ENCODE results near the gene PI4KA. TPM values are rescaled to one million over a fixed set of nuclear protein-coding genes. Genes with fewer than 3 reads are reported as not detected.

PI4KA gene
- total RNA-seq, 1 donor from 2014 or later = 113 TPM

- Histone ChIP-seq H3K9me3 (no peaks in the 10 kb centered on the region), H3K27me3 (no peaks in the 10 kb centered on the region), H3K36me3 (no peaks in the 10 kb centered on the region), H3K4me1 (peaks cover 22% of the 10 kb centered on the region), H3K27ac (no peak overlapping the region), H3K4me3 (no peak overlapping the region)
- intact Hi-C loops (cut with DNase I) = loop anchor here (10.0 kb wide), 1 partner anchor 58 kb away; no protein-coding TSS in a partner anchor
- ATAC-seq (no peak), DNase-seq (no peak)
- no peak for TF ChIP-seq CTCF (IDR thresholded peaks at IDR 0.05)
These were observed 5.4 kb downstream of the PI4KA start for GRCh38 chr22:20853236-20853660.

- ATAC-seq (no peak), DNase-seq (no peak)
- Histone ChIP-seq H3K9me3 (no peaks in the 10 kb centered on the region), H3K4me3 (no peak overlapping the region), H3K4me1 (peaks cover 19% of the 10 kb centered on the region), H3K36me3 (no peaks in the 10 kb centered on the region), H3K27me3 (no peaks in the 10 kb centered on the region), H3K27ac (no peak overlapping the region)
- intact Hi-C loops (cut with DNase I) = loop anchor here (10.0 kb wide), 1 partner anchor 58 kb away; no protein-coding TSS in a partner anchor
- no peak for TF ChIP-seq CTCF (IDR thresholded peaks at IDR 0.05)
These were observed 6.1 kb downstream of the PI4KA start for GRCh38 chr22:20852503-20852902.

- DNase-seq = no peak
- no peak for TF ChIP-seq CTCF (IDR thresholded peaks at IDR 0.05)
- intact Hi-C loops (cut with DNase I) = loop anchor here (10.0 kb wide), 1 partner anchor 57 kb away; no protein-coding TSS in a partner anchor
These were observed 6.5 kb downstream of the PI4KA start for GRCh38 chr22:20852076-20852475.

GRCh38 chr22:20847318-20847822 lies 11.2 kb downstream of the PI4KA start:
- no peak overlapping the region for H3K27ac ChIP-seq
- H3K9me3 ChIP-seq = no peaks in the 10 kb centered on the region
- no peak for TF ChIP-seq CTCF (IDR thresholded peaks at IDR 0.05)
- no peaks in the 10 kb centered on the region for H3K4me1 ChIP-seq
- ATAC-seq = no peak
- DNase-seq = no peak
- H3K27me3 ChIP-seq = no peaks in the 10 kb centered on the region
- no peak overlapping the region for H3K4me3 ChIP-seq
- H3K36me3 ChIP-seq = no peaks in the 10 kb centered on the region
- intact Hi-C loops (cut with DNase I) = no loop called here

More at GRCh38 chr22:20852076-20852475, 6.5 kb downstream of the PI4KA start:
- Histone ChIP-seq H3K4me3 (no peak overlapping the region), H3K27me3 (no peaks in the 10 kb centered on the region), H3K9me3 (no peaks in the 10 kb centered on the region), H3K27ac (no peak overlapping the region), H3K36me3 (no peaks in the 10 kb centered on the region), H3K4me1 (peaks cover 15% of the 10 kb centered on the region)
- no peak for ATAC-seq

GRCh38 chr22:20844055-20845037 lies 14.3 kb downstream of the PI4KA start:
- ATAC-seq (no peak), DNase-seq (no peak)
- intact Hi-C loops (cut with DNase I) = no loop called here
- Histone ChIP-seq H3K9me3 (no peaks in the 10 kb centered on the region), H3K4me1 (peaks cover 3% of the 10 kb centered on the region), H3K4me3 (no peak overlapping the region), H3K36me3 (no peaks in the 10 kb centered on the region), H3K27ac (no peak overlapping the region), H3K27me3 (no peaks in the 10 kb centered on the region)
- TF ChIP-seq CTCF (IDR thresholded peaks at IDR 0.05) = no peak
